GM18507 (cell line): ENCODE results near the gene KRTAP24-1.

Source experiments
- DNase-seq: peaks from one replicate; pipeline ENCODE4 v3.0.0; 2011; ENCODE audit warnings: low read depth; ENCODE audit not compliant: insufficient read length; ENCODE audit errors: extremely low spot score
- FAIRE-seq: peaks from 2 replicates; lab custom pipeline; 2011; peaks lifted over from hg19 to GRCh38; lab: Jason Lieb, UNC

Gene KRTAP24-1

GRCh38 chr21:30282850-30283249 lies at the start of gene KRTAP24-1:
Gene KRTAP24-1, minus strand, starts transcription at chr21:30282950. Its CDS starts 18 bp downstream, at chr21:30282932.
- FAIRE-seq (no peak), DNase-seq (no peak)

- DNase-seq (no peak), FAIRE-seq (no peak)
Measured at GRCh38 chr21:30329203-30329875, 46.6 kb upstream of the KRTAP24-1 start.

- DNase-seq (no peak), FAIRE-seq (no peak)
Measured at GRCh38 chr21:30326390-30326789, 43.6 kb upstream of the KRTAP24-1 start.

- no peak for DNase-seq
- no peak for FAIRE-seq
Measured at GRCh38 chr21:30320215-30320614, 37.5 kb upstream of the KRTAP24-1 start, which contains the start of gene KRTAP26-1. Gene KRTAP26-1, minus strand, starts transcription at chr21:30320315. Its CDS starts 280 bp downstream, at chr21:30320035.

- DNase-seq: no peak
- no peak for FAIRE-seq
Measured at GRCh38 chr21:30315701-30316100, 33.0 kb upstream of the KRTAP24-1 start.

- DNase-seq (no peak), FAIRE-seq (no peak)
Measured at GRCh38 chr21:30306884-30307283, 24.1 kb upstream of the KRTAP24-1 start.

GRCh38 chr21:30305136-30305535 lies 22.4 kb upstream of the KRTAP24-1 start:
- DNase-seq (no peak), FAIRE-seq (no peak)

- FAIRE-seq (no peak), DNase-seq (no peak)
Measured at GRCh38 chr21:30289215-30289614, 6.5 kb upstream of the KRTAP24-1 start, which contains the start of gene KRTAP25-1. Gene KRTAP25-1, minus strand, starts transcription at chr21:30289514. Its CDS starts 24 bp downstream, at chr21:30289490.

- DNase-seq (no peak), FAIRE-seq (no peak)
Measured at GRCh38 chr21:30271611-30272010, 11.1 kb downstream of the KRTAP24-1 start.

- FAIRE-seq: no peak
- no peak for DNase-seq
Measured at GRCh38 chr21:30271156-30271555, 11.6 kb downstream of the KRTAP24-1 start.

- FAIRE-seq (no peak), DNase-seq (no peak)
Measured at GRCh38 chr21:30269803-30270530, 12.8 kb downstream of the KRTAP24-1 start.

GRCh38 chr21:30268608-30269197 lies 14.0 kb downstream of the KRTAP24-1 start:
- FAIRE-seq (no peak), DNase-seq (no peak)

GRCh38 chr21:30257773-30258172 lies 25.0 kb downstream of the KRTAP24-1 start:
- DNase-seq: no peak
- FAIRE-seq: no peak

- no peak for FAIRE-seq
Measured at GRCh38 chr21:30256100-30256499, 26.6 kb downstream of the KRTAP24-1 start.

GRCh38 chr21:30255679-30256078 lies 27.1 kb downstream of the KRTAP24-1 start:
- FAIRE-seq: no peak
- DNase-seq: no peak

More at GRCh38 chr21:30256100-30256499, 26.6 kb downstream of the KRTAP24-1 start:
- DNase-seq: no peak

- FAIRE-seq: no peak
Measured at GRCh38 chr21:30251781-30252180, 31.0 kb downstream of the KRTAP24-1 start.

GRCh38 chr21:30249936-30250335 lies 32.8 kb downstream of the KRTAP24-1 start:
- DNase-seq: no peak
- FAIRE-seq: no peak

More at GRCh38 chr21:30251781-30252180, 31.0 kb downstream of the KRTAP24-1 start:
- DNase-seq: no peak

GRCh38 chr21:30248844-30249243 lies 33.9 kb downstream of the KRTAP24-1 start:
- no peak for FAIRE-seq
- no peak for DNase-seq

- FAIRE-seq (no peak), DNase-seq (no peak)
Measured at GRCh38 chr21:30245061-30245460, 37.7 kb downstream of the KRTAP24-1 start.

- FAIRE-seq: no peak
- no peak for DNase-seq
Measured at GRCh38 chr21:30243691-30244090, 39.1 kb downstream of the KRTAP24-1 start.
